Nephron (organoid): Measurements from ENCODE around the gene TOR2A.

ENCODE experiments used
- H3K27ac Mint-ChIP-seq, 3 experiments: 2 replicates each; pipeline ENCODE4 v1.8.0; 2020; ENCODE audit warnings: mixed read lengths in 3 of 3, mild to moderate bottlenecking in 2 of 3, moderate library complexity in 1 of 3
- H3K27me3 Mint-ChIP-seq: 2 replicates; pipeline ENCODE4 v1.8.0; 2021; ENCODE audit warnings: low read depth, mild to moderate bottlenecking, moderate library complexity, mixed read lengths
- H3K36me3 Mint-ChIP-seq: 2 replicates; pipeline ENCODE4 v1.8.0; 2020; ENCODE audit warnings: low read depth, mixed read lengths
- H3K4me1 Mint-ChIP-seq: 2 replicates; pipeline ENCODE4 v1.8.0; 2020; ENCODE audit warnings: mixed read lengths
- H3K4me3 Mint-ChIP-seq, 3 experiments: 2 replicates each; pipeline ENCODE4 v1.8.0; 2020; ENCODE audit warnings: mild to moderate bottlenecking in 3 of 3, mixed read lengths in 3 of 3, moderate library complexity in 2 of 3
- H3K9me3 Mint-ChIP-seq: 2 replicates; pipeline ENCODE4 v1.8.0; 2020; ENCODE audit warnings: mixed read lengths
- TF ChIP-seq, protein P1 (sequence below), 3 experiments: fragments of 200-600 bp; sonication (generic); IDR thresholded peaks; one replicate each; pipeline ENCODE4 v1.5.0; 2021; ENCODE audit warnings: antibody characterized with exemption in 3 of 3; ENCODE audit not compliant: unreplicated experiment in 3 of 3

Gene TOR2A

DNA sequence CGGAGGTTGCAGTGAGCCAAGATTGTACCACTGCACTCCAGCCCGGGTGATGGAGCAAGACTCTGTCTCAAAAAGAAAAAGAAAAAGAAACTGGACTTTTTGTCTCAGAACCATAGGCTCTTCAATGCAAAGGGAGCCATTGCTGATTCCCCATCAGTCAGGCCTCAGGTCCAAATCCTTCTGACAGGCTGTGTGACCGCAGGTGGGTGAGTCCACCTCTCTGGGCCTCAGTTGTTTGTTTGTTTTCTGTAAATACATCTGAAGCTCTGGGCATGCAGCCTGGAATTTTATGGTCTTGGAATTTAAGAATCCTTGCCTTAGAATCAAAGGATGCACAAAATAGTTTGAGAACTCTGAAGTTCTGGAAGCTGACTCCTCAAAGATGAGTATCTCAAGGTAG lies 21.1 kb upstream of the TOR2A start:
- Mint-ChIP-seq H3K9me3 (no peaks in the 10 kb centered on the region), H3K27me3 (peaks cover 62% of the 10 kb centered on the region), H3K27ac (no peak overlapping the region), H3K4me1 (peaks cover 5% of the 10 kb centered on the region), H3K4me3 (no peak overlapping the region), H3K36me3 (peaks cover 5% of the 10 kb centered on the region)
- TF ChIP-seq, protein P1, sequence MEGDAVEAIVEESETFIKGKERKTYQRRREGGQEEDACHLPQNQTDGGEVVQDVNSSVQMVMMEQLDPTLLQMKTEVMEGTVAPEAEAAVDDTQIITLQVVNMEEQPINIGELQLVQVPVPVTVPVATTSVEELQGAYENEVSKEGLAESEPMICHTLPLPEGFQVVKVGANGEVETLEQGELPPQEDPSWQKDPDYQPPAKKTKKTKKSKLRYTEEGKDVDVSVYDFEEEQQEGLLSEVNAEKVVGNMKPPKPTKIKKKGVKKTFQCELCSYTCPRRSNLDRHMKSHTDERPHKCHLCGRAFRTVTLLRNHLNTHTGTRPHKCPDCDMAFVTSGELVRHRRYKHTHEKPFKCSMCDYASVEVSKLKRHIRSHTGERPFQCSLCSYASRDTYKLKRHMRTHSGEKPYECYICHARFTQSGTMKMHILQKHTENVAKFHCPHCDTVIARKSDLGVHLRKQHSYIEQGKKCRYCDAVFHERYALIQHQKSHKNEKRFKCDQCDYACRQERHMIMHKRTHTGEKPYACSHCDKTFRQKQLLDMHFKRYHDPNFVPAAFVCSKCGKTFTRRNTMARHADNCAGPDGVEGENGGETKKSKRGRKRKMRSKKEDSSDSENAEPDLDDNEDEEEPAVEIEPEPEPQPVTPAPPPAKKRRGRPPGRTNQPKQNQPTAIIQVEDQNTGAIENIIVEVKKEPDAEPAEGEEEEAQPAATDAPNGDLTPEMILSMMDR (IDR thresholded peaks at IDR 0.05; ENCODE audit: unreplicated experiment in 3 of 3), result no peak

DNA sequence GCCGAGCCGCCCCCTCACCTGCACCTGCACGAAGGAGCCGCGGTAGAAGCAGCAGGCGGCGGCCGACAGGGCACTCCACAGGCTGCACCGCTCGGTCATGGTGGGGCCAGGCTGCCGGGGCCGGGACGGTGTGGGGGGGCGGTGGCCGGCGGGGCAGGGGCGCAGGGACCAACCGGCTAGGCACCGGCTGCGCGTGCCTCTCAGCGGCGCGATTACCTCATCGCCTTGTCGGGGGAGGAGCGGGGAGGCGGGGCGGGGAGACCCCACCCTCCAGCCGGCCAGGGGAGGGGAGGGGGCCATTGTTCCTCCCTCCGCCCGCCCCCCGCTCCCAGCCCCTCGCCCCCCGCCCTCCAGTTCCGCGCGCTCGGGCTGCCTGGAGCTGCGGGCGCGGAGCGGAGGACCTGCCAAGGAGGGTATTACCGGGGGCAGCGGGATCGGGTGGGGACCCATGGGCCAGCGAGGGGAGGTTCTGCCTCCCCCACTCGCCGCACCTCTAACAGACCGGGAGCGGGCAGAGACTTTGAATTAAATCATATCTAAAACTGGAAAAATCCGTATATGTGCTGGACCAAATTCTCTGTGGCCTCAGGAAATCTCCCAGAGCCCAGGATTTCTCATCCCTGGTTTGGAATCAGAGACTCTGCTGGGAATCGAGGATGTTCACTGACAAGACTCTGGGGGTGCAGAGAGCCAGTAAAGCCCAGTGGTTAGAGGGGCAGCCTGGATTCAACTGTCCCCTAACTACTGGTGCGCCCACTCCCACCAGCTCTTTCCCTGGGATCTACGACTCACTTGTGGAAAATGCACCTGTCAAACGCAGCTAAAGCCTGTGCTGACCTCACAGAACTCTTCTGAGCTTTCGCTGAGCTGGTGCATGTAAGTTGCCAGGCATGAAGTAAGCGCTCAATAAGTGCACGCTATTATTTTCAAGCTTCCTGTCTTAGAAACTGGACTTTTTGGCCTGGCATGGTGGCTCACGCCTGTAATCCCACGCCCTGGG lies 20.3 kb upstream of the TOR2A start:
- Mint-ChIP-seq H3K9me3 (no peaks in the 10 kb centered on the region), H3K4me1 (peaks cover 5% of the 10 kb centered on the region), H3K27ac (no peak overlapping the region), H3K27me3 (peaks cover 60% of the 10 kb centered on the region), H3K4me3 (peak overlapping the region in 2 of 3 experiments; percentile 32 to 47), H3K36me3 (peaks cover 8% of the 10 kb centered on the region)
- TF ChIP-seq, protein P1 (IDR thresholded peaks at IDR 0.05; ENCODE audit: unreplicated experiment in 3 of 3), result no peak

DNA sequence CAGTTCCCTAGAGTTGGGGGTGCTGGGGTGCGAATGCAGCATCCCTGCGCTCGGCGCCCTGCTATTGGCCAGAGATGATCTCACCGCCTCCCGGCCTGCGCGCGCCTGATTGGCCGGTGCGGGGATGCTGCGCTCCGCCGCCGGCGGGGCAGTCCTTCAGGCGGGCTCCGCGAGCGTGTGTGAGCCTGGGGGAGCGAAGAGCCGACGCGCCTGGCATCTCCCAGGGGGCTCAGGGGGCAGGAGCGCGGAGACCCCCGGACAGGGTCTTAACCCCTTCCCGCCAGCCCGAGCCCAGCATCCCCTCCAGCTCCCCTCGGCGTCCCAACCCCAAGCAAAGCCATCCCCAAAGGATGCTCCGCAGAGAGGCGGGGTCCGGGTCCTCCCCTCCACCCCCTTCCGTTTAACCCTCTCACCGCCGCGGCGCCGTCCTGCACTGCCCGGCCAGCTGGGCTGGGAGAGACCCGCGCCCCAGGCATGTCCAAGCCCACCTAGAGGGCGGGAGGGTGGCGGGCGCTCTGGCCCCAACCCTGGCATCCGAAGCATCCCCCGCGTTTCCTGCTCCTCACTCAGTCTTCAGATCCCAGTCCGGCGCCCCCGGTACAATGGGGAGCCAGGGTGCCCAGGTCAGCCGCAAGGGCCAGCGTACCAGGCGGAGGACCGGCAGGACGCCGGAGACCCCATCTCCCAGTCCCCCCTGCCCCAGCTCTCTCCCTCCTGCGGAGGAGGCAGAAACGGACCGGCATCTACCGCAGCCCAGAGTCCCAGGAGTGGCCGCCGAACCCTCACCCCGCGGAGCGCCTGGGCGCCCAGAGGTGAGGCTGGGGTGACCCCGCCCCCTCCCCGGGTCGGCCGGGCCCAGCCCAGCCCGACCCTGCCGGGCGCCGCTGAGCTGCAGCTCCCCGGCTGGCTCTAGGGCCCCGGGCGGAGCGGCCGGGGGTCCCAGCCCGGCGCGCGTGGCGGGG lies 19.3 kb upstream of the TOR2A start:
- H3K4me3 Mint-ChIP-seq, result peak overlapping the region in 1 of 3 experiments; percentile 65
- peaks cover 5% of the 10 kb centered on the region for H3K4me1 Mint-ChIP-seq
- H3K9me3 Mint-ChIP-seq, result no peaks in the 10 kb centered on the region
- H3K27ac Mint-ChIP-seq, result no peak overlapping the region
- H3K36me3 Mint-ChIP-seq, result peaks cover 10% of the 10 kb centered on the region
- H3K27me3 Mint-ChIP-seq, result peaks cover 60% of the 10 kb centered on the region
- TF ChIP-seq, protein P1 (IDR thresholded peaks at IDR 0.05; ENCODE audit: unreplicated experiment in 3 of 3), result no peak

DNA sequence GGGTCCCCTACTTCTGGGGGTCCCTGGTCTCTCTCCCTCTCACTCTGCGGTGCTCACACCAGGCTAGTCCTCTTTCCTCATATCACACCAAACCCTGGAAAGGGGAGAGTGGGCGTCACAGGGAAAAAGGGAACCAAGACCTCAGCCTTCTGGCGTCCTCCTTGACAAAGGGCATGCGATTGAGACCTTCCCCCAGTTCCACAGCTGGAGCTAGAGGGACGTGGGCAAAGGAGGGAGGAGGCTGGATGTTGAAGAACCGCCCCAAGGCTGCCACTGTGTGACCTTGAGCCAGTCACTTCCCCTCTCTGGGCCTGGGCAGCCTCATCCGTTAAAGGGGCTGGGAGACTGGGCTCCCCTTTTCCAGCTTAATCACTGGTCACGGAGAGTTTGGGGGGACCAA lies 18.5 kb upstream of the TOR2A start:
- H3K9me3 Mint-ChIP-seq, result no peaks in the 10 kb centered on the region
- H3K36me3 Mint-ChIP-seq, result peaks cover 10% of the 10 kb centered on the region
- TF ChIP-seq, protein P1 (IDR thresholded peaks at IDR 0.05; ENCODE audit: unreplicated experiment in 3 of 3), result no peak
- no peak overlapping the region for H3K4me3 Mint-ChIP-seq
- H3K4me1 Mint-ChIP-seq, result peaks cover 5% of the 10 kb centered on the region
- no peak overlapping the region for H3K27ac Mint-ChIP-seq
- peaks cover 57% of the 10 kb centered on the region for H3K27me3 Mint-ChIP-seq

DNA sequence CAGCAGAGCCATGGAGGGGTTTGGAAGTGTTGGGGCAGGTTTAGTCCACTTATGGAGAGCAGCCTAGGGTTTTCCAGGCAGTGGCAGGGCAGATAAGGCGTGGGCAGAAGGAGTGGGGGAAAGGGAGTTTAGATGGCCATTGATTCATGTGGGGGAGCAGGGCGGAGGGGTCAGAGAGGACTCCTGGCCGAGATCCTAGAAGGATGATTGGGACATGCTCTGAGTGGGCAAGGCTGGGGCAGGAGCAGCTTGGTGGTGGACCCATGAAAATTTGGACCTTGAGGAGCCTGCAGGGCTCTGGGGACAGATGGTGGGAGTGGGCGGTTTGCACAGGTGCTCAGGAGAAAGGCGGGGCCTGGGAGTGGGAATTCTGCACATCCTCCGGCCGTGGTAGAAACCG lies 18.1 kb upstream of the TOR2A start:
- peaks cover 5% of the 10 kb centered on the region for H3K4me1 Mint-ChIP-seq
- TF ChIP-seq, protein P1 (IDR thresholded peaks at IDR 0.05; ENCODE audit: unreplicated experiment in 3 of 3), result no peak
- H3K27ac Mint-ChIP-seq, result no peak overlapping the region
- peak overlapping the region; percentile 32 to 72 (median 65) for H3K4me3 Mint-ChIP-seq
- H3K27me3 Mint-ChIP-seq, result peaks cover 52% of the 10 kb centered on the region
- H3K9me3 Mint-ChIP-seq, result no peaks in the 10 kb centered on the region
- H3K36me3 Mint-ChIP-seq, result peaks cover 10% of the 10 kb centered on the region
